Measurements from ENCODE around the gene DMRT2.

The DMRT2 gene

GRCh38 chr9:1046639-1047572 lies 3.3 kb upstream of the DMRT2 start:
- DNase-seq = no peak
- Histone ChIP-seq H3K36me3 (replicated peaks) (no peaks in the 10 kb centered on the region), H3K27me3 (replicated peaks) (peaks cover 87% of the 10 kb centered on the region), H3K4me3 (ENCODE audit: low read depth, low read length) (no peak overlapping the region), H3K27ac (no peak overlapping the region)
- in situ Hi-C loops (cut with HindIII; ENCODE audit: low pct_ligation_motif_present, low sequenced_read_pairs) = no loop called here
- TF ChIP-seq CTCF (IDR thresholded peaks at IDR 0.05; ENCODE audit: low read depth, low read length, missing control alignments) = no peak

GRCh38 chr9:1047591-1048230 lies 2.4 kb upstream of the DMRT2 start:
- Histone ChIP-seq H3K27me3 (replicated peaks) (peaks cover 89% of the 10 kb centered on the region), H3K36me3 (replicated peaks) (no peaks in the 10 kb centered on the region), H3K4me3 (ENCODE audit: low read depth, low read length) (peak overlapping the region; percentile 30), H3K27ac (no peak overlapping the region)
- in situ Hi-C loops (cut with HindIII; ENCODE audit: low pct_ligation_motif_present, low sequenced_read_pairs) = no loop called here
- DNase-seq = no peak
- no peak for TF ChIP-seq CTCF (IDR thresholded peaks at IDR 0.05; ENCODE audit: low read depth, low read length, missing control alignments)

DNA sequence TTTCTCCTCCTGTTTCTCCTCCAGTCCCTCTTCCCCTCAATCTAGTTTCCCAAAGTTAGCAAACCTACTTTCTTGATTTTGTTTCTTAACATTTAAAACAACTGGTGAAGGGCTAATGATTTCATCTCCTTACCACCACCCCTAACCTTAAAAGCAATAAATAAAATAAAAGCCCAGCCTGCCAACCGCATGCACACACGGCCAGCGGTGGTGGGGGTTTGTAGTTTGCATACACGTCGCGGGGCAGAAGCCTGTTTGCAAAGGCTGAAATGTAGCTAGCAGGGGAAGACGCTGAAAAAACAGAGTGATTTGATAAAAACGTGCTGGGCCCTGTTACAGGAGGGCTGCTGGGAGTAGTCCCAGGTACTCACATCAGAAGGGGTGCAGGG lies 1.9 kb upstream of the DMRT2 start:
- H3K36me3 ChIP-seq (replicated peaks) = no peaks in the 10 kb centered on the region
- no peak for TF ChIP-seq CTCF (IDR thresholded peaks at IDR 0.05; ENCODE audit: low read depth, low read length, missing control alignments)
- H3K27ac ChIP-seq = no peak overlapping the region
- DNase-seq = no peak
- peaks cover 92% of the 10 kb centered on the region for H3K27me3 ChIP-seq (replicated peaks)
- peak overlapping the region; percentile 30 for H3K4me3 ChIP-seq (ENCODE audit: low read depth, low read length)
- in situ Hi-C loops (cut with HindIII; ENCODE audit: low pct_ligation_motif_present, low sequenced_read_pairs) = no loop called here

DNA sequence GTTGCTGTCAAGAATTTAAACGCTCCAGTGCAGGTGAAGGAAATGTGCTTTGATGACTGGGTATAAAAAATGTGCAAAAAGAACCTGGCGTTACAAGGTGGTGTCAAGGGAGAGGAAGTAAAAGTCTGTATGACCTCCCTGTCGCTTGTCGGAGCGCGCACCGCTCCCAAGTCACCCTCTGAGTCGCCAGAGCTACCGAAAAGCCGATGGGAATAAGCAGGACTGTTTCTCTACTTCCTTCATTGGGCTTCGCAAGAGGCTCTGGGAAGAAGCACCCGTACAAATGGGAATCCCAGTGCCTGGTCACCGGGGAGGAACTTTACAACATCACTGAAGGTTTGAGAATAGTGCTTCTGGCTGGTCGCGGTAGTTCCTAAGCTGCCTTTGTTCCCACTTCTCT lies 1.3 kb upstream of the DMRT2 start:
- no peak overlapping the region for H3K27ac ChIP-seq
- H3K36me3 ChIP-seq (replicated peaks) = no peaks in the 10 kb centered on the region
- no peak for DNase-seq
- in situ Hi-C loops (cut with HindIII; ENCODE audit: low pct_ligation_motif_present, low sequenced_read_pairs) = no loop called here
- TF ChIP-seq CTCF (IDR thresholded peaks at IDR 0.05; ENCODE audit: low read depth, low read length, missing control alignments) = no peak
- no peak overlapping the region for H3K4me3 ChIP-seq (ENCODE audit: low read depth, low read length)
- H3K27me3 ChIP-seq (replicated peaks) = peaks cover 92% of the 10 kb centered on the region

DNA sequence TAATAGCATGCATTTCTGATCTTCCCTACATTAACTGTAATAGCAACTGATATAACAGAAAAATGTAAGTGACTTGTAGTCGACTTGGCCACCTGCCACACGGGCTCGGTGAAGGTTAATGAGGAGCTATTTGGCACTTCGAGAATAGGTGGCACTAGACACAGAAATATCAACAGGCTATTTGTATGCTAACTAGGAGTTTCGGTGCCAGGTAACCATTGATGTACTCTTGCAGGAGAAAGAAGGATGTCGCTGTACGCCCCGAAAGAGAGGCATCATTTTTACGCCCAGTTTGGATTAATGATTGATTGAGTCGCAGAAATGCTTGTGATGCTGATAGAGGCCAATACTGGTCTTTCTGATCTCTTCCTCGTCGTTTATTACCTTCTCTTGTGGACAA lies 516 bp upstream of the DMRT2 start:
- Histone ChIP-seq H3K27me3 (replicated peaks) (peaks cover 89% of the 10 kb centered on the region), H3K36me3 (replicated peaks) (no peaks in the 10 kb centered on the region), H3K27ac (no peak overlapping the region), H3K4me3 (ENCODE audit: low read depth, low read length) (no peak overlapping the region)
- no peak for DNase-seq
- TF ChIP-seq CTCF (IDR thresholded peaks at IDR 0.05; ENCODE audit: low read depth, low read length, missing control alignments) = no peak
- in situ Hi-C loops (cut with HindIII; ENCODE audit: low pct_ligation_motif_present, low sequenced_read_pairs) = no loop called here
